GM12801 (cell line): ENCODE results near the gene VPS37B.

Experiments used
- TF ChIP-seq, protein P1 (sequence below): IDR thresholded peaks from one replicate; pipeline ENCODE4 v1.5.1; 2011; ENCODE audit warnings: control low read depth; ENCODE audit not compliant: insufficient read length; ENCODE audit errors: extremely low read depth

VPS37B gene

GRCh38 chr12:122891661-122892525 lies 4.0 kb downstream of the VPS37B start:
- TF ChIP-seq, protein P1, sequence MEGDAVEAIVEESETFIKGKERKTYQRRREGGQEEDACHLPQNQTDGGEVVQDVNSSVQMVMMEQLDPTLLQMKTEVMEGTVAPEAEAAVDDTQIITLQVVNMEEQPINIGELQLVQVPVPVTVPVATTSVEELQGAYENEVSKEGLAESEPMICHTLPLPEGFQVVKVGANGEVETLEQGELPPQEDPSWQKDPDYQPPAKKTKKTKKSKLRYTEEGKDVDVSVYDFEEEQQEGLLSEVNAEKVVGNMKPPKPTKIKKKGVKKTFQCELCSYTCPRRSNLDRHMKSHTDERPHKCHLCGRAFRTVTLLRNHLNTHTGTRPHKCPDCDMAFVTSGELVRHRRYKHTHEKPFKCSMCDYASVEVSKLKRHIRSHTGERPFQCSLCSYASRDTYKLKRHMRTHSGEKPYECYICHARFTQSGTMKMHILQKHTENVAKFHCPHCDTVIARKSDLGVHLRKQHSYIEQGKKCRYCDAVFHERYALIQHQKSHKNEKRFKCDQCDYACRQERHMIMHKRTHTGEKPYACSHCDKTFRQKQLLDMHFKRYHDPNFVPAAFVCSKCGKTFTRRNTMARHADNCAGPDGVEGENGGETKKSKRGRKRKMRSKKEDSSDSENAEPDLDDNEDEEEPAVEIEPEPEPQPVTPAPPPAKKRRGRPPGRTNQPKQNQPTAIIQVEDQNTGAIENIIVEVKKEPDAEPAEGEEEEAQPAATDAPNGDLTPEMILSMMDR, result no peak

DNA sequence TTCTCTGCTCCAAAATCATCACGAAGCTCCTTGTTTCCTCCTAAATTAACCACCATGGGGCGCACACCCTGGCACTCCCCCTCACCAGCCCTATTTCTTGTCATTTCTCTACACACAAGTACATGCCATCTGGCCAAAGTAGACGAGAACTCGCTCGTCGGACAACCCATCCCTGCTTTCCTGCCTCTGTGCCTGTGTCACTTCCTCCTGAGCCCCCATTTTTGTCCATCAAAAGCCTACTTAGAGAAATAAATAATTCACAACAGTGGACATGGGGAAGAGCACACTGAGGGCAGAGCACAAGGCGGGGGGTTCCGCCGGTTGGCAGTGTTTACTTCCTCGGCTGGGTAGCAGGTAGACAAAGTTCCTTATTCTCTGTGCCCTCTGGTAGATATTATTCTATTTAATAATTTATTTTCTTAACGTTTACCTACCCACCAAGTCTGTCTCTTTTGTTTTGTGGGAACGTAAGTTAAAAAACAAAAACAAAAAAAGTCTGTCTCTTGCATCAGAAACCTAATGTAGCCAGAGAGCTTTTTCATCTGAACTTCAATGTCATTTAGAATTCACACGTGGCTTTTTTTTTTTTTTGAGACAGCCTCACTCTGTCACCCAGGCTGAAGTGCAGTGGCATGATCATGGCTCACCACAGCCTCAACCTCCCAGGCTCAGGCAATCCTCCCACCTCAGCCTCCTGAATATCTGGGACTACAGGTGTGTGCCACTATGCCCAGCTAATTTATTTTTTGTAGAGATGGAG lies 6.0 kb downstream of the VPS37B start:
- TF ChIP-seq, protein P1, result no peak

- TF ChIP-seq, protein P1, result no peak
These were observed 7.6 kb downstream of the VPS37B start for GRCh38 chr12:122888232-122888752.

- TF ChIP-seq, protein P1, result no peak
These were observed 8.1 kb downstream of the VPS37B start for GRCh38 chr12:122887819-122888212.

DNA sequence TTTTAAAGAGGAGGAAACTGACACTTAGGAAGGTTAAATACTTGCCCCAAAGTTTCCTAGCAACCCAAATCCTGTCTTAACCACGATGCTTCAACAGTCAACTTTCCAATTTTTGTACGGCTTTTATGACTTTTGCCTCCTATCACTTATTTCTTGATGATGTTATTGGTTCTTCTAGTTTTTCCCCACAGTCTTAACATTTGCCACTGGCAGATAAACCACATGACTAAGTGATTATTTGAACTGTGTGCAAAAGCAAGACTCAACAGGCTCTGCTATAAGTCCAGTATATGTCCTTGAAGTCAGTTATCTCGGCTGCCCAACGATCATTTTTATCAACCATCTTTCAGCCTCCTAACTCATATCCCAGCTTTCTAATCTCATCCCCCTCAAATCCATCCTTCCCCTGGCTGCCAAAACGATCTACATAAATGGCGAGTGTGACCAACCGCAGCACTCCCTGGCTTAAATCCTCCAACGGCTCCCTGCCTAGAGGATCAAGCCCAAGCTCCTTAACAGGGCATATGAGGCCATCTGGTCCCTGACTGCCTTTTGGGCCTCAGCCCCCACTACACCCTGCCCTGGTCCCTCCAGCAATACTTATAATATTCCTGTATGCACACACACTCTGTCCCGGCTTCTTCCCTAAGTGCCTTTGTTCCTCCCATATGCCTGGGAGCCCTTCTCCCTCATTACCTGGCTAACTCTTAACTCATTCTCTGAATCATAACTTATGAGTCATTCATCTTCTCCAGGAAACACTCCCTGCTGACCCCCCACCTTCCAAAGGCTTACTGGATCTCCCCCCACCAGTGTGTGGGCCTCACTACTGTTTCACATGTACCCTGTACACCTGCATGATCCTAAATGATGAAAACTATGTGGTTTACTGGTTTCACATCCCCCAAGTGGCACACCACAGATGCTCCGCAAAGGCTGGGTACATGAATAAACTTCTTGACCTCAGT lies 8.8 kb downstream of the VPS37B start:
- TF ChIP-seq, protein P1, result no peak

DNA sequence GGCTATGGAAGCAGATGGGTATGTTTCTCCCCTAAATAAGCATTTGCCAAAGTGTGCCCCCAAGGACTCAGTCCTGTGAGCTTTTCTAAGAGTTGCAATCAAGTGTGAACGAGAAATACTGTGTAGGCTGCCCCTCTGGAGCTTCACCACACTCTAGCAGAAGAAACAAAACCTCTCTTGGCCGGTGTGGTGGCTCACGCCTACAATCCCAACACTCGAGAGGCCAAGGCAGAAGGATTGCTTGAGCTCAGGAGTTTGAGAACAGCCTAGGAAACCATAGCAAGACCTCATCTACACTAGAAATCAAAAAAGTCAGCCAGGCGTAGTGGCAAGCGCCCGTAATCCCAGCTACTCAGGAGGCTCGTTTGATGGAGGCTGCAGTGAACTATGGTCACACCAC lies 9.8 kb downstream of the VPS37B start:
- TF ChIP-seq, protein P1, result no peak

DNA sequence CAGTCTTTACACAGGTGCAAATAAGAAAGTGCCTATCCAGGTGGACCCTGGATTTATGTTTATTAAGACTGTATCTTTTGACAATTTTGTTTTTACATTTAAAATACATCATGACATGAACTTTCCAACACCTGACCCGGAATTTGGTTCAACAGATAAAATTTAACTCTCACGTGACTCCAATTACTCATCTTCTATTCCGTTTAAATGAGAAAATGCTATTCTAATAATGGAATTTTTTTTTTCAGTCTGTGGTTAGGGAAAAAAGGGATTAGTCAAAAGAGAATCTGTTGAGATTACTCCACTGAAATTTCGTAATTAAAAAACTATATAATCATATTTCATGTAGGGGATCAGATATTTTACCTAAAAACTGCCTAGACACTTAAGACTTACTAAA lies 11.1 kb downstream of the VPS37B start:
- TF ChIP-seq, protein P1, result no peak
